ENCODE results near the gene SLC10A2.

The SLC10A2 gene

GRCh38 chr13:103087275-103087674 is 21.1 kb upstream of the SLC10A2 start:
- Histone ChIP-seq H3K9ac (ENCODE audit: low read length) (no peak overlapping the region), H3K79me2 (ENCODE audit: low read length) (no peaks in the 10 kb centered on the region), H3K4me2 (ENCODE audit: low read length) (no peak overlapping the region), H3K9me3 (ENCODE audit: insufficient read depth, low read length) (peaks cover 6% of the 10 kb centered on the region; the same call in 1 of the 2 replicates), H4K20me1 (ENCODE audit: insufficient read depth, low read length) (no peaks in the 10 kb centered on the region), H3K36me3 (replicated peaks; ENCODE audit: low read depth, low read length) (no peaks in the 10 kb centered on the region), H3K4me1 (ENCODE audit: low read length) (no peaks in the 10 kb centered on the region), H2AFZ (ENCODE audit: low read depth, low read length) (no peak overlapping the region), H3K4me3 (ENCODE audit: low read length) (no peak overlapping the region), H3K27ac (ENCODE audit: low read length) (no peak overlapping the region), H3K27me3 (ENCODE audit: low read depth, low read length) (no peaks in the 10 kb centered on the region)
- TF ChIP-seq CTCF (IDR thresholded peaks at IDR 0.05; ENCODE audit: low read depth, low read length) (no peak), EZH2phosphoT487 (IDR thresholded peaks at IDR 0.05; ENCODE audit: low read depth) (no peak)

GRCh38 chr13:103081435-103081834 is 15.2 kb upstream of the SLC10A2 start:
- no peaks in the 10 kb centered on the region for H4K20me1 ChIP-seq (ENCODE audit: insufficient read depth, low read length)

GRCh38 chr13:103078158-103078557 is 11.9 kb upstream of the SLC10A2 start:
- no peaks in the 10 kb centered on the region for H4K20me1 ChIP-seq (ENCODE audit: insufficient read depth, low read length)
- no peaks in the 10 kb centered on the region for H3K79me2 ChIP-seq (ENCODE audit: low read length)
- no peak overlapping the region for H2AFZ ChIP-seq (ENCODE audit: low read depth, low read length)
- H3K4me1 ChIP-seq (ENCODE audit: low read length), result no peaks in the 10 kb centered on the region
- TF ChIP-seq EZH2phosphoT487 (IDR thresholded peaks at IDR 0.05; ENCODE audit: low read depth) (no peak), CTCF (IDR thresholded peaks at IDR 0.05; ENCODE audit: low read depth, low read length) (no peak)
- no peak overlapping the region for H3K4me3 ChIP-seq (ENCODE audit: low read length)
- H3K4me2 ChIP-seq (ENCODE audit: low read length), result no peak overlapping the region
- no peak overlapping the region for H3K9ac ChIP-seq (ENCODE audit: low read length)
- no peaks in the 10 kb centered on the region for H3K27me3 ChIP-seq (ENCODE audit: low read depth, low read length)
- H3K27ac ChIP-seq (ENCODE audit: low read length), result no peak overlapping the region
- no peaks in the 10 kb centered on the region for H3K9me3 ChIP-seq (ENCODE audit: insufficient read depth, low read length)
- no peaks in the 10 kb centered on the region for H3K36me3 ChIP-seq (replicated peaks; ENCODE audit: low read depth, low read length)

More at GRCh38 chr13:103081435-103081834, 15.2 kb upstream of the SLC10A2 start:
- Histone ChIP-seq H3K79me2 (ENCODE audit: low read length) (no peaks in the 10 kb centered on the region), H2AFZ (ENCODE audit: low read depth, low read length) (no peak overlapping the region), H3K9ac (ENCODE audit: low read length) (no peak overlapping the region), H3K9me3 (ENCODE audit: insufficient read depth, low read length) (no peaks in the 10 kb centered on the region), H3K27me3 (ENCODE audit: low read depth, low read length) (no peaks in the 10 kb centered on the region), H3K4me2 (ENCODE audit: low read length) (no peak overlapping the region), H3K36me3 (replicated peaks; ENCODE audit: low read depth, low read length) (no peaks in the 10 kb centered on the region), H3K4me1 (ENCODE audit: low read length) (no peaks in the 10 kb centered on the region), H3K4me3 (ENCODE audit: low read length) (no peak overlapping the region), H3K27ac (ENCODE audit: low read length) (no peak overlapping the region)
- TF ChIP-seq EZH2phosphoT487 (IDR thresholded peaks at IDR 0.05; ENCODE audit: low read depth), result no peak
- no peak for TF ChIP-seq CTCF (IDR thresholded peaks at IDR 0.05; ENCODE audit: low read depth, low read length)

GRCh38 chr13:103068836-103069235 is 2.6 kb upstream of the SLC10A2 start:
- Histone ChIP-seq H3K4me2 (ENCODE audit: low read length) (no peak overlapping the region), H3K36me3 (replicated peaks; ENCODE audit: low read depth, low read length) (no peaks in the 10 kb centered on the region), H3K27me3 (ENCODE audit: low read depth, low read length) (no peaks in the 10 kb centered on the region), H2AFZ (ENCODE audit: low read depth, low read length) (no peak overlapping the region), H4K20me1 (ENCODE audit: insufficient read depth, low read length) (no peaks in the 10 kb centered on the region), H3K79me2 (ENCODE audit: low read length) (no peaks in the 10 kb centered on the region), H3K9ac (ENCODE audit: low read length) (no peak overlapping the region), H3K4me1 (ENCODE audit: low read length) (no peaks in the 10 kb centered on the region), H3K4me3 (ENCODE audit: low read length) (no peak overlapping the region), H3K27ac (ENCODE audit: low read length) (no peak overlapping the region), H3K9me3 (ENCODE audit: insufficient read depth, low read length) (peaks cover 3% of the 10 kb centered on the region; the same call in 1 of the 2 replicates)
- TF ChIP-seq CTCF (IDR thresholded peaks at IDR 0.05; ENCODE audit: low read depth, low read length) (no peak), EZH2phosphoT487 (IDR thresholded peaks at IDR 0.05; ENCODE audit: low read depth) (no peak)
